ENCODE results near the gene TBC1D3G. TPM values are rescaled to one million over a fixed set of nuclear protein-coding genes. Genes with fewer than 3 reads are reported as not detected.
"Not testable (repeated sequence)": the region's sequence is repeated elsewhere in the genome, so short reads cannot be mapped to it uniquely, and the experiment has no call there.

TBC1D3G gene
- not detected in 2 replicates for total RNA-seq

DNA sequence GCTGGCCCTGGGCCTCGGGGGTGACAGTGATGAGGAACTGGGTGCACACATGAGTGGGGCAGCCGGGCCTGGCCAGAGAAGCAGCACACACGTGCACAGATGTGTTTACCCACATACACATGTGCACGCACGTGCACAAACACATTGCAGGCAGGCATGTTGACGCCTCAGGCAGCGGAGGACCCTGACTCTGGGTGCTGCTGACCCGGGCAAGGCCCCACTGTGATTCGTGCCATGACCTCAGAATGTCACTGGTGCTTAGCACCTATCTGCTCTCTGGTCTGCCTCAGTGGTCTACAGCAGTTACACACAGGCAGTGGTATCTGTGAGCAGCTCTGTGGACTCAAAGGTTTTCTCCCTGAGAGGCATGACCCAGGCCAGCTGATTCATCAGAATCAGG, at the start of gene TBC1D3G:
TBC1D3G (plus strand) TSS at position 301 of the 400 bp plus-strand sequence. CDS start 1,528 bp downstream, outside the sequence.
- not testable (repeated sequence) for FAIRE-seq; H3K4me3 ChIP-seq (ENCODE audit: low read depth, low read length); H3K36me3 ChIP-seq (ENCODE audit: control insufficient read depth, insufficient read depth, low read length); H3K27me3 ChIP-seq (ENCODE audit: control insufficient read depth, insufficient read depth, low read length); DNase-seq (ENCODE audit: low read depth)

DNA sequence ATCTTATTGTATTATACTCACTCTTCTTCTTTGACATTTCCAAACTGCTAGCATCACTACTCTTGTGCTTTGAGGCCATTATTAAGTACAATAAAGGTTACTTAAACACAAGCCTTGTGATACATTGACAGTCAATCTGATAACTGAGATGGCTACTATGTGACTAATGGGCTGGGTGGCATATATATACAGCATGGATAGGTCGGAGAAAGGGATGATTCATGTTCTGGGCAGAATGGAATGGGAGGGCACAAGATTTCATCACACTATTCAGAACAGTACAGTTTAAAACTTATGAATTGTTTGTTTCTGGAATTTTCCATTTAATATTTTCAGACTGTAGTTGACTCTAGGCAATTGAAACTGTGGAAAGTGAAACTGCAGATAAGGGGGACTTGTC, 40.4 kb upstream of the TBC1D3G start:
- DNase-seq (ENCODE audit: low read depth); H3K27me3 ChIP-seq (ENCODE audit: control insufficient read depth, insufficient read depth, low read length); H3K36me3 ChIP-seq (ENCODE audit: control insufficient read depth, insufficient read depth, low read length); FAIRE-seq; H3K4me3 ChIP-seq (ENCODE audit: low read depth, low read length): not testable (repeated sequence)

DNA sequence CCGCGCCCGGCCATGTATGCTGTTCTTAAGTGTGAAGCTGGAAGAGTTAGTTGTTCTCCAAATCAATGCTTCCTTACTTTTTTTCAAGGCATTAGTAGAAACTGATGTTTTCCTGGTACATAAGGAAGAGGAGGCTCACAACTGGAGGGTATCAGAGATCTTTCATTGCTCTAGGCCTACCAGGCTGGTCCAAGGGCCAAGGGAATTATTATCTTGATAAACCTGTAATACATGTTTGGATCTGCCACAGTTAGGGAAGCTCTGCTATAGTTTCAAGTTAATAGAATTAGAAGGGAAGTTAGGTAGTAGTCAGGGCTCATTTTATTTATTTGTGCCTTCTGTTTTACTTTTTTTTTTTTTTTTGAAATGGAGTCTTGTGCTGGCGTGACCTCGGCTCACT, 39.5 kb upstream of the TBC1D3G start:
- H3K36me3 ChIP-seq (ENCODE audit: control insufficient read depth, insufficient read depth, low read length); DNase-seq (ENCODE audit: low read depth); H3K27me3 ChIP-seq (ENCODE audit: control insufficient read depth, insufficient read depth, low read length); H3K4me3 ChIP-seq (ENCODE audit: low read depth, low read length); FAIRE-seq: not testable (repeated sequence)

DNA sequence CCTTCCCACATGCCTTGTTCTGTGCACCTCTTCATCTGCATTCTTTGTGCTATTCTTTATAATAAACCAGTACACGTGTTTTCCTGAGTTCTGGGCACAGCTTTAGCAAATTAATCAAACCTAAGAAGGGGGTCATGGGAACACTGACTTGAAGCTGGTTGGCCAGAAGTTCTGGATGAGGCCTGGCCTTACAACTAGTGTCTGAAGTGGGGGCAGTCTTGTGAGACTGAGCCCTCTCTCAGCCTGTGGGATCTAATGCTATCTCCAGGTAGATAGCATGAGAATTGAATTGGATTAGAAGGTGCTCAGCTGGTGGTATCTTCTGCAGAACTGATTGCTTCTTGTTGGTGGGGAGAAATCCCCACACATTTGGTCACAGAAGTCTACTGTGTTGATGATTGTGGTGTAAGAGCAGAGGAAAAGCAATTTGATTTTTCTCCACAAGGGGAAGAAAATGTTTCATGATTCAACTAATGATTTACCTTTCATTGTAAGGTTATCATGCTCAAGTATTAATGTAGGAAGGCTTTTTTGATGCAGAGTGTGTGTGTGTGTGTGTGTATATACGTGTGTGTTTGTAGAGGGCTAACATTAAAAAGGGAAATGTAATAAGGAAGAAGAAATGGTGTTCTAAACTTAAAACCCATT, 33.6 kb upstream of the TBC1D3G start:
- not testable (repeated sequence) for FAIRE-seq; H3K36me3 ChIP-seq (ENCODE audit: control insufficient read depth, insufficient read depth, low read length); H3K27me3 ChIP-seq (ENCODE audit: control insufficient read depth, insufficient read depth, low read length); H3K4me3 ChIP-seq (ENCODE audit: low read depth, low read length); DNase-seq (ENCODE audit: low read depth)

DNA sequence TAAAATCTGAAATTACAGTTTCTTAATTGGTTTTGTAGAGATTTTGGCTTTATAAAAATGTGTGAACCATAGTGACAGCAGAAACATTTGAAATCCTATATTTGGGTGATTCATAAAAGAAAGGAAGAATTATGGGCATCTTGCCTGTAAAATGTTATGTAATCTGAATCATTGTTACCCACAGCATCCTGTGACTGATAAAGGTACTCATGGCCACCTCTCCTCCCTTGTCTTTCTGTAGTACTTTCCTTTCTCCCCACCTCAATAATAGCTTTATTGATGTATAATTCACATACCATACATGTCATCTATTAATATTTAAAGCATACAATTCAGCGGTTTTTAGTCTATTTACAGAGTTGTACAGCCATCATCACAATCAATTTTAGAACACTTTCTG, 28.5 kb upstream of the TBC1D3G start:
- not testable (repeated sequence) for H3K4me3 ChIP-seq (ENCODE audit: low read depth, low read length); DNase-seq (ENCODE audit: low read depth); FAIRE-seq; H3K36me3 ChIP-seq (ENCODE audit: control insufficient read depth, insufficient read depth, low read length); H3K27me3 ChIP-seq (ENCODE audit: control insufficient read depth, insufficient read depth, low read length)

DNA sequence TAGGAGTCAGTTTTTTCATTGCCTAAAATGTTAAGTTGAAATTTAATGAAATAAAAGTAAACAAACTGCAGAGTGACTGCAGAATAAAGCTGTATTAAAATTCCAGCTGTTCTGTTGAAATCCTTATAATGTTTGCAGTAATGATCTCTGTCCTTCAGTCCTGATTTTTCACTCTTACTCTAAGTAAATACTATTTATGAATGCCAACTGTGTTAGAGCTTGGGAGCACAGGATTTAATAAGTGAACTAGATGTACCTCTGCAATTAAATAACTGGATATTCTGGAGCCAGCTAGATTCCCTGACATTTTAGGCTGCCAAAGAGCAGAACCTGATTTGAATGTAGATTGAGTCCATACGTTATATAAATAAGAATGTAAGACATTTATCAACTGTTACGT, 7.9 kb upstream of the TBC1D3G start:
- not testable (repeated sequence) for DNase-seq (ENCODE audit: low read depth); FAIRE-seq; H3K27me3 ChIP-seq (ENCODE audit: control insufficient read depth, insufficient read depth, low read length); H3K36me3 ChIP-seq (ENCODE audit: control insufficient read depth, insufficient read depth, low read length); H3K4me3 ChIP-seq (ENCODE audit: low read depth, low read length)

DNA sequence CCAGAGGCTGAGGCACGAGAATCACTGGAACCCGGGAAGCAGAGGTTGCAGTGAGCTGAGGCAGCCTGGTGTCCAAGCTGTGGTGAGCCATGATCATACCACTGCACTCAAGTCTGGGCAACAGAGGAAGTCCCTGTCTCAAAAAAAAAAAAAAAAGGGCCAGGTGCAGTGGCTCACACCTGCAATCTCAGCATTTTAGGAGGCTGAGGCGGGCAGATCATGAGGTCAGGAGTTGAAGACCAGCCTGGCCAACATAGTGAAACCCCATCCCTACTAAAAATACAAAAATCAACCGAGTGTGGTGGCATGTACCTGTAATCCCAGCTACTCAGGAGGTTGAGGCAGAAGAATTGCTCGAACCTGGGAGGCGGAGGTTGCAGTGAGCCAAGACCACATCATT, 38.8 kb downstream of the TBC1D3G start:
- DNase-seq (ENCODE audit: low read depth); FAIRE-seq; H3K27me3 ChIP-seq (ENCODE audit: control insufficient read depth, insufficient read depth, low read length): not testable (repeated sequence)

DNA sequence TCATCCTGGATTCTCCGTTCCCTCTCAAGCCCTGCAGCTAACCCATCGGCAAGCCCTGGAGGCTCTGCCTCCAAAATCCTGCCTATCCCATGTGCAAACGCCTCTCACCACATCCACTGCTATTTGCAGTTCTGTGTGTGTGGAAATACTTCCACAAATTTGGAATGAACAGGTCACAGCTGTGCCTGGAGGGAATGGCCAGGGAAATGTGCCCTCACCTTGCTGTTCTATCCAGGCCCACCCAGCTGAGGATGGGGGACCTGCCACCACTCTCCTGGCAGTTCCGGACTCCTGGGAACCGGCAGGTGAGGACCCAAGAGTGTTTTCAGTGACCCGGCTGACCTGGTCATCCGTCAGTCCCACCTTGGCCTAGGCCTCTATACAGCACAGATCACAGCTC, 52.3 kb downstream of the TBC1D3G start:
- not testable (repeated sequence) for H3K36me3 ChIP-seq (ENCODE audit: control insufficient read depth, insufficient read depth, low read length); FAIRE-seq; H3K27me3 ChIP-seq (ENCODE audit: control insufficient read depth, insufficient read depth, low read length); DNase-seq (ENCODE audit: low read depth); H3K4me3 ChIP-seq (ENCODE audit: low read depth, low read length)

More for the DNA sequence above, 38.8 kb downstream of the TBC1D3G start:
- H3K4me3 ChIP-seq (ENCODE audit: low read depth, low read length); H3K36me3 ChIP-seq (ENCODE audit: control insufficient read depth, insufficient read depth, low read length): not testable (repeated sequence)

Other genes with a start within 250 kb of the TBC1D3G start
- not detected in 2 replicates for gene CCL3, start 233.7 kb upstream of the TBC1D3G start, total RNA-seq
- not detected in 2 replicates for gene CCL4, start 220.1 kb upstream of the TBC1D3G start, total RNA-seq
- gene TBC1D3B, start 147.2 kb upstream of the TBC1D3G start, total RNA-seq = 0.79 and 3.1 TPM in 2 replicates
- gene CCL3L1, start 127.1 kb upstream of the TBC1D3G start, total RNA-seq = not detected in 2 replicates
- not detected in 2 replicates for gene CCL4L2, start 112.8 kb upstream of the TBC1D3G start, total RNA-seq
- gene TBC1D3I, start 59.3 kb upstream of the TBC1D3G start, total RNA-seq = 0.13 TPM in 1 of 2 replicates, not detected in the other
- gene TBC1D3H, start 64.6 kb downstream of the TBC1D3G start, total RNA-seq = not detected in 2 replicates
- 30.6 and 33.7 TPM in 2 replicates for gene ZNHIT3, start 162.8 kb downstream of the TBC1D3G start, total RNA-seq
- gene MYO19, start 211.0 kb downstream of the TBC1D3G start, total RNA-seq = 73.5 TPM in 2 replicates
- 7.2 and 9.2 TPM in 2 replicates for gene PIGW, start 211.1 kb downstream of the TBC1D3G start, total RNA-seq
- gene GGNBP2, start 221.0 kb downstream of the TBC1D3G start, total RNA-seq = 92.6 and 94.3 TPM in 2 replicates